GM12891 (cell line): ENCODE measurements around the gene IFT80.

Experiments
- POLR2A ChIP-seq: IDR thresholded peaks from 2 replicates; pipeline ENCODE4 v1.6.1; 2011; ENCODE audit warnings: low read depth, low read length, control low read depth
- POLR2AphosphoS5 ChIP-seq: IDR thresholded peaks from 2 replicates; pipeline ENCODE4 v1.6.1; 2011; ENCODE audit warnings: low read depth, low read length, control low read depth
- TAF1 ChIP-seq: IDR thresholded peaks from 2 replicates; pipeline ENCODE4 v1.6.1; 2011; ENCODE audit warnings: low read depth, low read length, control low read depth

- no peak for TF ChIP-seq POLR2AphosphoS5
- TF ChIP-seq POLR2A, result no peak
- no peak for TF ChIP-seq TAF1
Observed at GRCh38 chr3:160403796-160404470, 4.9 kb upstream of the IFT80 start.
